ENCODE data around the gene ITGAX. TPM values are rescaled to one million over a fixed set of nuclear protein-coding genes. Genes with fewer than 3 reads are reported as not detected.
"Not testable (repeated sequence)": the region's sequence is repeated elsewhere in the genome, so short reads cannot be mapped to it uniquely, and the experiment has no call there.

The ITGAX gene
- total RNA-seq, 1 experiment from 2014 or later = 18.6 TPM

DNA sequence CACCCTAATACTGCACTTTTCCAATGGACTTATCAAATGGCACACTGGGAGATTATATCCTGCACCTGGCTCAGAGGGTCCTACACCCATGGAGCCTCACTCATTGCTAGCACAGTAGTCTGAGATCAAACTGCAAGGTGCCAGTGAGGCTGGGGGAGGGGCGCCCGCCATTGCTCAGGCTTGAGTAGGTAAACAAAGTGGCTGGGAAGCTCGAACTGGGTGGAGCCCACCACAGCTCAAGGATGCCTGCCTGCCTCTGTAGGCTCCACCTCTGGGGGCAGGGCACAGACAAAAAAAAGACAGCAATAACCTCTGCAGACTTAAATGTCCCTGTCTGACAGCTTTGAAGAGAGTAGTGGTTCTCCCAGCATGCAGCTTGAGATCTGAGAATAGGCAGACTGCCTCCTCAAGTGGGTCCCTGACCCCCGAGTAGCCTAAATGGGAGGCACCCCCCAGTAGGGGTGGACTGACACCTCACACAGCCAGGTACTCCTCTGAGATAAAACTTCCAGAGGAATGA, 16.8 kb upstream of the ITGAX start:
- in situ Hi-C loops (cut with HindIII; ENCODE audit: low pct_unique_long_range_greater_than_20kb, low sequenced_read_pairs); DNase-seq (ENCODE audit: low read depth): not testable (repeated sequence)

DNA sequence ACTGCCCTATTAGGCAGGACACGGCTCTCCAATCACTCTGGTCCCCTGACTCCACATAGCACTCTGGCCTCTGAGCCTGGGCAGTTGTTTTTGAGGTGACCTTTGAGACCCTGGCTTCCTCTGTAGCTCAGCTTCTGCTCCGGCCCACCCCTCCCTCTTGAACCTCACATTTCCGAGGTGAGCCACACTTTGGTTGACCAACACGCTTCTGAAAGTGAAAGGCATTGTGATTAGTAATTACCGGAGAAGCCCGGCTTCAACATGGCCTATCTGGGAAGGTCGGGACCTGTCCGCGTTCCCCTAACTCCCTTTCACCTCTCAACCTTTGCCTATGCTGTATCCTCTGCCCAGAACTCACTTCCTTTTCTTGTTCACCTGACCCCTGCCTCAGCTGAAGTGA, 10.3 kb upstream of the ITGAX start:
- DNase-seq (ENCODE audit: low read depth) = no peak

DNA sequence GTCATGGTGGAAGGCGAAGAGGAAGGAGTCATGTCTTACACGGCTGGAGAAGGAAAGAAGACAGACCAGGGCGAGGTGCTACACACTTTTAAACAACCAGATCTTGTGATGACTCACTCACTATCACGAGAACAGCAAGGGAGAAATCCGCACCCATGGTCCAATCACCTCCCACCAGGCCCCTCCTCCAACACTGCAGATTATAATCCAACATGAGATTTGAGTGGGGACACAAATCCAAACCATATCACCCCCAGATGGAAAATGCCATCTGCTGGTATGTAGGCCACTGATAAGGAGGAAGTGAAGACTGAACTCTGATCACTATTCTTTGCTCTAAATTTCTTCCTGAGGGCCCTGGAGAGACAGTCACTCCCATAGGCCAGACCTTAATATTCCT, 7.5 kb upstream of the ITGAX start:
- no peak for DNase-seq (ENCODE audit: low read depth)
- in situ Hi-C loops (cut with HindIII; ENCODE audit: low pct_unique_long_range_greater_than_20kb, low sequenced_read_pairs) = no loop called here

More for the DNA sequence above, 10.3 kb upstream of the ITGAX start:
- in situ Hi-C loops (cut with HindIII; ENCODE audit: low pct_unique_long_range_greater_than_20kb, low sequenced_read_pairs) = no loop called here

DNA sequence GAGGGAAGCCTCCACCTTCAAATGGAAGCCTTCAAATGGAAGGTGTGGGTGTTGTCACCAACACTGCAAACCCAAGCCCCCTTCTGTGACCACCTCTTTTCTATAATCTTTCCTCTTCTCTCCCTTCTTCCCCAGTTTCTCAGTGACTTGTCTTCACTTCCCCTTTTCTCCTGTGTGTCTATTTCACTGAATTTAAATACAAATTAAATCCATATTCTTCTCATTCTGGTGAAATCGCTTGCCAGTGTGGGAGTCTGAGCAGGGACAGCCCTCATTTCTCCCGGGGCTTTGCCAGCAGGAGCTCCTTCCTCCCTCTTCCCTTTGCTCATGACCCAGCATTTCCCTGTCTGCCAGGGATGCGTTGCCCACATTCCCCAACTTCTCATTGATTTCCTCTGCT, 6.4 kb upstream of the ITGAX start:
- no peak for DNase-seq (ENCODE audit: low read depth)
- in situ Hi-C loops (cut with HindIII; ENCODE audit: low pct_unique_long_range_greater_than_20kb, low sequenced_read_pairs) = no loop called here

DNA sequence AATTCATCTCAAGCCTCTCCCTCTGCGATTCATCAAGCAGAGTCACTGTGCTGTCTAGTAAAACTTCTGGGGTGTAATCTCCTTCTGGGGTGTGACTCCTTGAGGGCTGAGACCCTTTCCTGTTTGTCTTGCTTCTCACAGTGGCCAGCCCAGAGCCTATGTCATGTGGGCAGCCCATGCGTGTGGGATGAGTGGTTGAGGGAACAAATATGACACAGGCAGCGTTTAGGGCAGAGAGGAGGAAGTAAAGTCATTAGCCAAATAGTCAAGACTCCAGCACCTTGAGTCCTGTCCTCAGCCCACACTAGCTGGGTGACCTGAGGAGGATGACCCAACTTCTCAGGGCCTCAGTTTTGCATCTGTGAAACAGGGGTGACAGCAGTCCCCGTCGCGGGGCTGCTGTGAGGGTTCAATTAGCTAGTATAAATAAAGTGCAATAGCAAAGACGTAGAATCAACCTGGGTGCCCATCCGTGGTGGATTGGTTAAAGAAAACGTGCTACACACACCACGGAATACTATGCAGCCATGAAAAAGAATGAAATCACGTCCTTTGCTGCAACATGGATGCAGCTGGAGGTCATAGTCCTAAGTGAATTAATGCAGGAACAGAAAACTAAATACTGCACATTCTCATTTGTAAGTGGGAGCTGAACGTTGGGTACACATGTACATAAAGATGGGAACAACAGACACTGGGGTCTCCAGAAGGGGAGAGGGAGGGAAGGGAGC, 4.5 kb upstream of the ITGAX start:
- DNase-seq (ENCODE audit: low read depth) = no peak
- in situ Hi-C loops (cut with HindIII; ENCODE audit: low pct_unique_long_range_greater_than_20kb, low sequenced_read_pairs) = no loop called here

DNA sequence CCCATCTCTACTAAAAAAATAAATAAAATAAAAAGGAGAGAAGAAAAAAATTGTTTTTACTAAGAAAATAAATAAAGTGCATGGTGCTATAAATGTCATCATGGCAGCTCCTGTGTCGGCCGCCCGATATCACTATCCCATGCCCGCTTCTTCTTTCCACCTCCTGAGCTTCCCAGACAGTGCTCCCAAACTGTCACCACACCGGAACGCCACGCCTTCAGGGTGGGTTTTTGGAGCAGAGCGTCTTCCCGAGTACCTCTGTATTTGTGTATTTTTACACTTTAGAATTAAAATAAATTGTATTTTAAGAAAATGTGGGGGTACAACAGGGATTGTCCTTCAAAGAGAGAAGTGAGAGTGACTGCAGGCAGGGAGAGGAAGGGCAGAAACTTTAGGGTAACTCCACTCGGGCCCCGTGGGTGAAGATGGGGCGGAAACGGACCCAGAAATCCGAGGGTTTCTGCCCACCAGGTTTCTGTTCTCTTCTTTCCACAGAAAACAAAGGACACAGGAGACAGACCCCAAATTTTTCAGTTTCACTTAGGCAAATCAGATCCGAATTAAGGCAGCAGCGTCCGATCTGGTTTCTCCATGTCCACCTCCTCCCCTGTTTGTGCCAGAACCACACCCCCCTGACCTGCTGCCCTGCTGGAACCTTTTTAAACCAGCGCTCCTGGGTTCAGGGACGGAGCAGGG, 3.6 kb upstream of the ITGAX start:
- no peak for DNase-seq (ENCODE audit: low read depth)
- in situ Hi-C loops (cut with HindIII; ENCODE audit: low pct_unique_long_range_greater_than_20kb, low sequenced_read_pairs) = no loop called here

DNA sequence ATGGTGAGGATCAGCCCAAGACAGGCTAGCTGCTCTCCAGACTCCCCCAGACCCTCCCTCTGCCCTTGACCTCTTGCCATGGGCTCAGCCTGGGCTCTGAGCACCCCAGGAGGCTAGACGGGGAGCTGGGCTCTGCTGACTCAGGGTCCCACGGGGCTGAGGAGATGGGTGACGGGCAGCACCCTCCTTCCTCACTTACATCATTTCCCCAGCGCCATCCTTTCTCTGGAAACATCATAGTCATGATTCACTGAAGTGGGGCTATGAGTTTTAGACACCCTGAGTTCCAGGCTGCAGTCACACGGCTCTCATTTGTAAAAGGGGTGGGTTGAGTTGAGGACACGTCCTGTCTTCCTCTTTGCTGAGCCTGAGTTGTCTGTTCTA, 3.0 kb upstream of the ITGAX start:
- in situ Hi-C loops (cut with HindIII; ENCODE audit: low pct_unique_long_range_greater_than_20kb, low sequenced_read_pairs) = no loop called here
- DNase-seq (ENCODE audit: low read depth) = no peak

DNA sequence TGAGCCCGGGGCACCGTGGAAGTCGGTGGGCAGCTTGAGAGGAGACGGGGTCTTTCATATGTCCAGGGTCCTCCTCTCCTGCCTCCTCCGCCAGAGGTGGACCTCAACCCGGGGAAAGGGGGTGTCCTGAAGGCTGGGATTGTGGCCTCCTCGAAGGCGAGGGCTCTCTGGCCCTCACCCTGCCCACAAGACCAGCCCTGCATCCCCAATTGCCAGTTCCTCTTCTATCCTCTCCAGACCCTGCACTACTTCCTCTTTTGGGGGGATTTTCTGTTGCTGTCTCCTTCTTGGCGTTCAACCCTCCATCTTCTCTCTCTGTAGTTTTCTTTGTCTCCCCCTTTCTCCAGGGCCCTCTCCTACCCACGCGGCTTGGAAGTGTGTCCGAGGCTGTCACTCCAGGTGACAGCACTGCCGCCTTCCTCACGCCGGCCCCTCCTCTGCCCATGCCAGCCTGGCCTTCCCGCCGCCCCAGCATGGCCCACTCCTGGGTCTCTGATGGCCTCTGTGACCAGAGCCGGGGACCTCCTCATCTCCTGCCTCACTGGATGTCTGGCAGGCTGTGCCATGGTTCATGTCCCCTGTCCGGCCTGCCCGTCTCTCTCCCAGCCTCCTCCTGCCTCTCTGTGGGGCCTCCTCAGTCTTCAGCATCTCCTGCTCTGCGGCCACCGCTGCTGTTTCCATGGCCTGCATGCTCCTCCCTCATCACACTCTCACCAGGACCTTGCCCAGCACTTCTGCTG, 2.4 kb upstream of the ITGAX start:
- DNase-seq (ENCODE audit: low read depth) = no peak
- in situ Hi-C loops (cut with HindIII; ENCODE audit: low pct_unique_long_range_greater_than_20kb, low sequenced_read_pairs) = no loop called here

DNA sequence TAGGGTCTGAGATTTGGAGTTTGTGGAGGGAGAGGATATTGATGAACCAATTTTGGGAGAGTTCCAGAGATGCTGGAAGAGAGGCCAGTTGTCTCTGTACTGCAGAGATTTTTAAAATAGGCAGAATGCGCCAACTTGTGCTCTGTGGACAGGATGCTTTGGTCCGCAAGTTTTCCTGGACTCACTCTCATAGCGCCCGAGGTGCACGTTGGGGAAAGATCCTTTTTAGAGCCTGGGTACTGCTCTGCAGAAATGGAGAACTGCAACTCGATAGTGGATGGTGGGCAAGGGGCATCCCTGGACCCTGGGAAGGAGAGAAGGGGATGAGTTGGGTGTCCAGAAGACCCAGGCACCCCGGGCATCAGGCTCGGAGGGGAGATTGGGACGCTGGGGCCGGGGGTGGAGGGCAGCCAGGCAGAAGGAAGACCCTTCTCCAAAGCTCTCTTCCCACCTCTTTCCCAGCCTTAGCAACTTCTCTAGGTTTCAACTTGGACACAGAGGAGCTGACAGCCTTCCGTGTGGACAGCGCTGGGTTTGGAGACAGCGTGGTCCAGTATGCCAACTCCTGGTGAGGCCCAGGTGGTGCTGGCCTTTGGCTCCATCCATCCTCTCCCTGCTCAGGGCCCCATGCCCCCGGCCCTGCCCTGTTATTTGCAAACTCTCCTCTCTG, 590 bp downstream of the ITGAX start:
- in situ Hi-C loops (cut with HindIII; ENCODE audit: low pct_unique_long_range_greater_than_20kb, low sequenced_read_pairs) = no loop called here
- no peak for DNase-seq (ENCODE audit: low read depth)

DNA sequence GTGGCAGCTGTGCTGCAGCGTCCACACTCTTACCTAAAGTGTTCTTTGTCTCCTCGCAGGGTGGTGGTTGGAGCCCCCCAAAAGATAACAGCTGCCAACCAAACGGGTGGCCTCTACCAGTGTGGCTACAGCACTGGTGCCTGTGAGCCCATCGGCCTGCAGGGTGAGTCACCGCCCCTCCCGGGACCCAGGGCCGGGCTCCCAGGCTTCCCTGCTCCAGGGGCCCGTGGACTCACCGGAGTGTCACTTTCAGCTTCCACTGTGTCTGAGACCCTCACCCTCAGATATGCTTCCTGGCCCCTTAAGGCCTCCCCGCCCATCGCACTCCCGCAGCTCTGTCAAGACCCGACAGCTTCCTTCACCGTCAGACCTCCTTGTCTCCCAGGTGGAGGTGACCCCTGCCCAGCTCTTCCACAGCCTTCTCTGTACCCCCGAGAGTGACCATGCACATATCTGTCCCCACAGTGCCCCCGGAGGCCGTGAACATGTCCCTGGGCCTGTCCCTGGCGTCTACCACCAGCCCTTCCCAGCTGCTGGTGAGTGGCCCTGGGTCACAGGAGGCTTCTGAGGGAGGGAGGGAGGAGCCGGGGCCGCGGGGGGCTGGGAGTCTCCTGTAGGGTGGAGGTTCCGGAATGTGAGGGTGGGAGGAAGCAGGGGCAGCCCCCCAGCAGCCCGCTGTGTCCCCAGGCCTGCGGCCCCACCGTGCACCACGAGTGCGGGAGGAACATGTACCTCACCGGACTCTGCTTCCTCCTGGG, 1.8 kb downstream of the ITGAX start:
- in situ Hi-C loops (cut with HindIII; ENCODE audit: low pct_unique_long_range_greater_than_20kb, low sequenced_read_pairs) = no loop called here

DNA sequence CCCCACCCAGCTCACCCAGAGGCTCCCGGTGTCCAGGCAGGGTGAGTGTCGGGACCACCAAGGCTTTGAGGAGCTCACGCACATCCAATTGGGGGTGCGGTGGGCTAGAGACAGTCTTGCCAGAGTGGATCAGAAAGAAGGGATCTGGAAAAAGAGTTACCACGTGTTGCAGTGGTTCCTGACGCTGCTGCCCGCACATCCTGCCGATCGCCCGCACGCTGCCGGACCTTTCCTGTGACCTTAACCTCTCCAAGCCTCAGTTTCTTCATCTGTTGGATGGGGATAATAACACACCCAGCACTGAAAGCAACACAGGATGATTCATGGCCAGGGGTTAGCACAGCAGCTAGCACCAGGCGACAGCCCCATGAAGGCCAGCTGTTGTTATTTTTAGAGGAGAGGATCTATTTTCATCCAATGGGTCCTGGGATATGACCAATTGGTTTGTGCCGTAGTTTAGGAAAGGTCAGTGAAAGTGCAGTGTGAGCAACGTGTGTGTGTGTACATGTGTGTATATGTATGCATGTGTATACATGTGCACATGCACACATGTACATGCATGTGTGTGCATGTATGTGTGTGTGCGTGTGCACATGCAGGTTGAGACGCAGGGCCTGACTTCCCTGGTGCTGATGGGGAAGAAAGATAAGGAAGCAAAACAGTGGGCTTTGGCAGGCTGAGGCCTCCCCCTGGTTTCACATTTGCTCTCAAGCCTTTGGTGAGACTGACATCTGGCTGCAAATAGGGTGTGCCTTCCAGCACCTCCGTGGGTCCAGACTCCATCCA, 2.5 kb downstream of the ITGAX start:
- in situ Hi-C loops (cut with HindIII; ENCODE audit: low pct_unique_long_range_greater_than_20kb, low sequenced_read_pairs) = no loop called here
- no peak for DNase-seq (ENCODE audit: low read depth)

More for the DNA sequence above, 1.8 kb downstream of the ITGAX start:
- no peak for DNase-seq (ENCODE audit: low read depth)

DNA sequence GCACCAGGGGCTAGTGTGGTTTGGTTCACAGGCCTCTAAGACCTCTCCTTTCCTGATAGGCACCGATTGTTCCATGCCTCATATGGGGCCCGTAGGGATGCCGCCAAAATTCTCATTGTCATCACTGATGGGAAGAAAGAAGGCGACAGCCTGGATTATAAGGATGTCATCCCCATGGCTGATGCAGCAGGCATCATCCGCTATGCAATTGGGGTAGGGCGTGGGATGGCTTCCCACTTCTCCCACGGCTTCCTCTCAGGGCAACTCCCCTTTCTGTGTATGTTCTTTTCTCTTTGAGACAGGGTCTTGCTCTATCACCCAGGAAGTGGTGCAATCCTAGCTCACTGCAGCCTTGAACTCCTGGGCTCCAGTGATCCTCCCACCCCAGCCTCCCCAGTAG, 5.3 kb downstream of the ITGAX start:
- in situ Hi-C loops (cut with HindIII; ENCODE audit: low pct_unique_long_range_greater_than_20kb, low sequenced_read_pairs) = no loop called here
- DNase-seq (ENCODE audit: low read depth) = no peak

DNA sequence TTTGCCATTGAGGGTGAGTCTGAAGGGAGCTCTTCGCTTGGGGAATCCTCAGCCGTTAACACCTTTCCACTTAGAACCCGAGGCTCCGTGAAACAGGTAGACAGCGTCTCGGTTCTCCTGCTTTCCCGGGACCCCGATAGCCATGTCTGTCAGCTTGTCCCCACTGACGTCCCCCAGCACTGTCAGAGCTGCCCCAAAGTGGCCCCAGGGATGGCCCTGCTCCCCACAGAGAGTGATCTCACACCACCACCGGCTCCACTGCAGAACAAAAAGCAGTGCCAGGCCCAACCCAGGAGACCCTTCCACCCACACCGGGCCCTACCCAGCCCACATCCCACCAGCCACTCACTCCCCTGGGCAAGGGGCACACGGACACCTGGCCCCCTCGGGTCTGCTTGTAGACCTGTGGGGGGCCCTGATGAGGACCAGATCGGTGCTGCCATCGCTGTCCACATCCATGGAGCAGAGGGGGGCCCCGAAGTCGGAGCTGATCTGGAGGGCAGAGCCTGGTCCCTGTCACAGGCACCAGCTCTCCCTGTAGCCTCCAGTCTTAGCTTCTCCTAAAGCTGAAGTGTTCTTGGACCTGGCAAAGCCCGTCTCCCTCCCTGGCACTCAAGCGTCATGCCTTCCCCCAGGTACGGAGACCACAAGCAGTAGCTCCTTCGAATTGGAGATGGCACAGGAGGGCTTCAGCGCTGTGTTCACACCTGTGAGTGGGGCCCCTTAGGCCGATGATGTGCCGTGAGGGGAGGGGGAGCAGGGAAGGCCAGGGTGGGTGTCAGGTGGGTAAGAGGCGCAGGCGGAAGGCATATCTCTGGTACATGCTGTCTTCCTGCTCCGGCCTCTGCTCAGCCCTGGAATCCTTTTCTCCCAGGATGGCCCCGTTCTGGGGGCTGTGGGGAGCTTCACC, 6.5 kb downstream of the ITGAX start:
- no peak for DNase-seq (ENCODE audit: low read depth)
- in situ Hi-C loops (cut with HindIII; ENCODE audit: low pct_unique_long_range_greater_than_20kb, low sequenced_read_pairs) = no loop called here

DNA sequence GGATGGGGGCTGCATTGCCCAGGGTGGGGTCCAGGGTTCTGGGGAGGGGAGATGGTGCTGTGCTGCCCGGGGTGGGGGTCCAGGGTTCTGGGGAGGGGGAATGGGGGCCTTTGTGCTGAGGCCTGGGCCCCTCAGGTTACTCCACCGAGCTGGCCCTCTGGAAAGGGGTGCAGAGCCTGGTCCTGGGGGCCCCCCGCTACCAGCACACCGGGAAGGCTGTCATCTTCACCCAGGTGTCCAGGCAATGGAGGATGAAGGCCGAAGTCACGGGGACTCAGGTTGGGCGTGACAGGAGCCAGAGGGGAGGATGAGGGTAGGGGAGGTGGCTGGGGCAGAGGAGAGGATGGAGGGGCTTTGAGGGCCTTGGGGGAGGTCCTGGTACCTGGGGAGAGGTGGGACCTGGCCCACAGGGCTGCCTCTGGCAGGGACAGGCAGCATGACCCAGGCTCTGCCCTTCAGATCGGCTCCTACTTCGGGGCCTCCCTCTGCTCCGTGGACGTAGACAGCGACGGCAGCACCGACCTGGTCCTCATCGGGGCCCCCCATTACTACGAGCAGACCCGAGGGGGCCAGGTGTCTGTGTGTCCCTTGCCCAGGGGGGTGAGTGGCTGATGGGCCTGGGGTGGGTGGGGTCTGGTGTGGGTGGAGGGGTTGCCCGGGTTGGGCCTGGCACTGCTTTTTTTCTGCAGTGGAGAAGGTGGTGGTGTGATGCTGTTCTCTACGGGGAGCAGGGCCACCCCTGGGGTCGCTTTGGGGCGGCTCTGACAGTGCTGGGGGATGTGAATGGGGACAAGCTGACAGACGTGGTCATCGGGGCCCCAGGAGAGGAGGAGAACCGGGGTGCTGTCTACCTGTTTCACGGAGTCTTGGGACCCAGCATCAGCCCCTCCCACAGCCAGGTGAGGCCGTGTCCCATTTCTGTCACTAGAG, 7.8 kb downstream of the ITGAX start:
- DNase-seq (ENCODE audit: low read depth) = no peak
- in situ Hi-C loops (cut with HindIII; ENCODE audit: low pct_unique_long_range_greater_than_20kb, low sequenced_read_pairs) = no loop called here

DNA sequence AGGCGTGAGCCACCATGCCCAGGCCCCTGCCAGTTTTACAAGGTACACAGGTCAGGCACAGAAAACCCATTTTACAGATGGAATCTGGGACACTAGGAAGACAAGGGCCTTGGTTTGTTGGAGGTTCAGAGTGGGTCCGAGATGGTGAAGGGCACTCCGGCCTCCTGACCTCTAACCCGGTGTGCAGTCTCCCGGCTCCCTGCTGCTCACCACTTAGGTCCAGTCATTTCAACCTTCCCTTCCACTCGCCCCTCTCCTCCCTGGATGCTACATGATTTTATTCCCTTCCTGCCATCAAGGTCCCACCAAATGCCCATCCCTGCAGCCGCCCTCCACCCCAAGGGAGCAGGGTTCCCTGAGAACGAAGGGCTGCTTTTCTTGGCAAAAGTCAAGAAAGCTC, 8.7 kb downstream of the ITGAX start:
- in situ Hi-C loops (cut with HindIII; ENCODE audit: low pct_unique_long_range_greater_than_20kb, low sequenced_read_pairs) = no loop called here
- no peak for DNase-seq (ENCODE audit: low read depth)

Data from Caki2 (cell line).